Measurements from ENCODE around the gene FOXP1.

The FOXP1 gene

DNA sequence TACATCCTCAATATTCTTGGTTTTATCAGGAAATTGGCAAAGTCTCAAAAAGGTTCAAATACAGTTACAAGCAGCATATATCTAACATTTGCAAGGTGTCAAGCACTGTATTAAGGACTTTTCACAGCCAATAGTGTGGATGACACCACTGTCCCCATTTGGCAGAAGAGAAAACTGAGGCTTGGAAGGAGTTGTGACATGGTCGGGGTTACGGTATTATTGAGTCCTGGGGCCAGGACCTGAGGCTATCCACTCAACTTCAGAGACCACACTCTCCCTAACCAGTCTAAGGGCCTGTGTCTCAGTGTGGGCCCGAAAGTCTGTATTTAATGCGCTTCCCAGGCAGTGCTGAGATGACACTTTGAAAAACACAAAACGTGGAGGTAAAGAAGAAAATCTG is 99.1 kb downstream of the FOXP1 start:
- DNase-seq (ENCODE audit: low read depth) = no peak

DNA sequence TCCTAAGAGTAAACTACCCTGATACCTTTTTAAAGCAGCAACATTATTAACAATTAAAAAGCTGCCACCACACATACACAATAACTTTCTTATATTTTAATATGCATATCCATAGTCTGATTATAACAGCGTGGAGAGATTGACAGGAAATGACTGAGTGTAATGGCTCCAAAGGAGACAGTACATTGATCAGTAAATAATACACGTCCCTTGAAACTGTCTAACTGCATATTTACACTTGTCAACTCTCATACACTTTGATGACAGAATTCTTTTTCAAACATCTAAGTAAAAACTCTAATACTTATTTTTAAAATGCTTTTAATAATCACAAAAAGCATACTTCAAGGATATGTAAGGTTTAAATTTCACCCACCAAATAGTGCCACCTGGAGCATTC is 99.5 kb downstream of the FOXP1 start:
- no peak for DNase-seq (ENCODE audit: low read depth)

DNA sequence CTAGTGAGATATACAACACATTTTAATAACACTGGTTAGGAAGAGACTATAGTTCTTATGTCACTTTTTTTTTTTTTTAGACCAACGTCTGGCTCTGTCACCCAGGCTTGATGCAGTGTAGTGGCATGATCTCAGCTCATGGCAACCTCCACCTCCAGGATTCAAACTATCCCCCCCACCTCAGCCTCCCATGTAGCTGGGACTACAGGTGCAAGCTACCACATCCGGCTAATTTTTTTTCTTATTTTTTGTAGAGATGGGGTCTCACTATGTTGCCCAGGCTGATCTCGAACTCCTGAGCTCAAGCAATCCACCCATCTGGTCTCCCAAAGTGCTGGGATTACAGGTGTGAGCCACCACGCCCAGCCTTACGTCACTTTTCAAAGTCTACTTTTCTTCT is 100.8 kb downstream of the FOXP1 start:
- no peak for DNase-seq (ENCODE audit: low read depth)

DNA sequence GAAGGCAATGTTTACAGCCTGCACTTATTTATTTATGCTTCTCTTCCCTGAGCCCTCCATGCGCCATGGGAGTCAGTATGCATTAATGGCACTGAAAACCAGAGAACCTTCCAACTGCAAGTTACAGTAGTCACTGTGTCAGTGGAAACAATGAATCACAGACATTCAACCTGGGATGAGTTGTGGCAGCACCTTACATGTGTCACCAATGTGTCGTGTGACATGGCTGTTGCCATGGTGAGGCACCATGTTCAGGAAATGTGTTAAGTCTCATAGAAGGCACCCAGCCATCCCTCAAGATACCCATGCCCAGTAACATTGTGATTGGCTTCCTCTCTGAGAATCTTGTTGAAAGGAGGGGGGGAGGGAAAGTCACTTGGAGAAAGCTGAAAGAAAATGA is 105.0 kb downstream of the FOXP1 start:
- peak; percentile 45 for DNase-seq (ENCODE audit: low read depth)

DNA sequence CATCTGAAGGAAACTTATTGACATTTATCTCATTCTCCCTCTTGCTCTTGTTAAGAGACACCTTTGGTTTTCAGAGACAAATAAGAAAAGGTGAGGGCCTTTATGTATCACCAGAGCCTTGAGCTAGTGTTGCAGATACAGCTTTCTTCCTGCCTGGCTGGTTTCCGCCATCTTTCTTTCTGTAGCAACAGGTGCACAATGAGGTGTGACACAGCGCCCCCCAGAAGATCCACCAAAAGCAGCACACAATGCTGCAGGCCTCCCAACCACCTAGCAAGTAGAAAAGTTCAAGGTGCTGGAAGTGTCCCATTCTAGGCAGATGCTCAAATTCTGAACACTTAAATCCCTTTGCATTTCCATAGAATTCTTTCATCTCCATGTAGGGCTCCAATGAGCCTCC is 106.6 kb downstream of the FOXP1 start:
- DNase-seq (ENCODE audit: low read depth) = no peak

DNA sequence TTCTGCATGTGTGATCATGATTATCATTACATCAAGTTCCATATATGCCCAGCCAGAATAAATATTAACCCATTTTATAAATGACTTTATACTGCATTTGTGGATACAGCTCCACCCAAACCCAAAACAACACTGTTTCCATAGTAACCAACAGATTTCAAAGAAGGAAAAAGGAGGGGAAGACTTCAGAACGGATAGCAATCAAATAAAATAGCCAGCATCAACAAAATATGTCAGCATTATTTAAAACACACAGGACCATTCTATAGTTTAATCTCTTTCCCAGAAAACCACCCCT is 114.4 kb downstream of the FOXP1 start:
- DNase-seq (ENCODE audit: low read depth) = no peak

DNA sequence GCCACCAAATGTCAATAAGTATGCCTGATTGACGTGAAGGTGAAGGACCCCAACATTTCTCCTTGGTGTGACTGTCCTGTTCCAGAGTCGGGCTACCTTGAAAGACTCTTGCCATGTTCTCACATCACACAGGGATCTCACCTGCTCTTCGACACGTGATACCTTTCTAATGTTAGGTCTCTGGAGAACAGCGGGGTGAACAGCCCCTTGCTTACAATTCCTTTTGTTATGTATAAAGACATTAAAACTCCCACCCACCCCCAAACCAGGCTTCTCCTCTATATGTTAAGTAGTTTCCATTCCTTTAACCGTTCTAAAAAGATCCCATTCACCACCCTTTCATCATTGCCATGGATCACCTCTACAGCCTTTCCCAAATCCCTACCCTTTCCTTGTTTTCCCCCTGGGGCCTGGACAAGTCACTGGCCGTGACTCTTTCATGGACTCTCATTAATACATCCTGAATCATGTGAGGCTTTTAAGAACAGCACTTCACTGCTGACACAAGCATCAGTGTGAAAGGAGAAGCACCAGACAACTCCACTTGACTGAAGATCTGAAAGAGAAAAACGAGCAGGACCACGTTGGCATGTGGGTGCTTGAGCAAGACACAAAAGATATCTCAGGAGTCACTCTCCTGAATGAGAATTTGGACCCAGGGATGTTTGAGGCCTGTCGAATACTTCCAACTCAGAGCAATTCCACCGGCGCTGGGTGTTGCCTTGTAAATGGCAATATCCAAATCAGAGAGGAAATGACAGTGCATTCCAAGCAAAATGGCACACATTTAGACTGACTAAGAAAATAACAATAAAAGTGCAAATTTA is 115.0 kb downstream of the FOXP1 start:
- no peak for DNase-seq (ENCODE audit: low read depth)

DNA sequence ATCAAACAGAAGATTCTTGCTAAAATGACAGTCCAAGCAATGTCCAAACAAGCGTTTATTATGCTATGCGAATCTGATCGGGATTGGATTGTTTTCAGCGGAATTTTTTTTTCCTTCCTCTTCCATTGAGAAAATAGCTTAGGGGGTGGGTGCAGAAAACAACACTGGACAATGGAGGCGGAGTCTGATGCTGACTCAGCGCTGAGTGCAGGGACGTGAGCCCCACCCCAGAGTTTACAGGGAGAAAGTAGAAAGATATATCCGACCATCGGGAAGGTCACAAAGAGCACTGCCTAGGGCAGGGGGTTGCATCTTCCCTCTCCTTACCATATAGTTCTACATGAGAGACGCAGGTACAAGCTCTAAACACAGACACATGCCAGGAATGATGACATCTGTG is 117.0 kb downstream of the FOXP1 start:
- no peak for DNase-seq (ENCODE audit: low read depth)

DNA sequence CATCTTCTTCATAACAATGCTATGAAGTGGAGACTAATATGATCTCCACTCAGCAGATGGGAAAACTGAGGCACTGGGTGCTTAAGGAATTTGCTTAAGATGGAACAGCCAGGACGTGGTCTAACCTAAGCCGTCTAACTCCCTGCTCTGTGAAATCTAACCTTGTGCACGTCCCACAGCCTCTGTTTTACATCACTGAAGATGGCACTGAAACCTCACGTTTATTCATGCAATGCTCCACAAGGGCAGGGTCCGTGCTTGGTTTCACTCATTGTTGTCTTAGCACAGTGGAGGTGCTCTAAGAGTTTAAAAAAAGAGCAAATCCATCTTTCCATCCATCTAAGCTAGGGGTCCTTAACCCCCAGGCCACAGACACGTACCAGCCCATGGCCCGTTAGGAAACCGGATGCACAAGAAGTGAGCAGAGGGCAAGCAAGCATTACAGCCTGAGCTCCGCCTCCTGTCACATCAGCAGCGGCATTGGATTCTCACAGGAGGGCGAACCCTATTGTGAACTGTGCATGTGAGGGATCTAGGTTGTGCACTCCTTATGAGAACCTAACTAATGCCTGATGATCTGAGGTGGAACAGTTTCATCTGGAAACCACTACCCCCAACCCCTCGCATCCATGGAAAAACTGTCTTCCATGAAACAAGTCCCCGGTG is 118.0 kb downstream of the FOXP1 start:
- no peak for DNase-seq (ENCODE audit: low read depth)

DNA sequence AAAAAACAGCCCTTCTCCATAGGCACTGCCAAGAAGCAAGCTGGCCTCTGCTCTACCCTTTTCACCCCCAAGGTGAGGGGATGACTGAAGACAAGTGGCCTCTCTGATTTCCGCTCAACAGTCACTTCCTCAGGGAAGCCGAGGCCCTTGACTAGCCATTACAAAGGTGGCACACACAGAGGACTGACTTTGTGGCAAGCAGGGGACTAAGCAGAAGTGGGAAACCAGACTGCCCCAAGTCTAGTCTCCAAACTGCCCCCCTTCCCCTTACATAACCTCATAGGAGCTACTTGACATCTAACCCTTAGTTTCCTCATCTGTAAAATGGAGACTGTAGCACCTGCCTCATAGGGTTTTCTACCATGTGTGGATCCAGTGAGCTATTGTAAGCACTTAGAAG is 118.9 kb downstream of the FOXP1 start:
- no peak for DNase-seq (ENCODE audit: low read depth)

DNA sequence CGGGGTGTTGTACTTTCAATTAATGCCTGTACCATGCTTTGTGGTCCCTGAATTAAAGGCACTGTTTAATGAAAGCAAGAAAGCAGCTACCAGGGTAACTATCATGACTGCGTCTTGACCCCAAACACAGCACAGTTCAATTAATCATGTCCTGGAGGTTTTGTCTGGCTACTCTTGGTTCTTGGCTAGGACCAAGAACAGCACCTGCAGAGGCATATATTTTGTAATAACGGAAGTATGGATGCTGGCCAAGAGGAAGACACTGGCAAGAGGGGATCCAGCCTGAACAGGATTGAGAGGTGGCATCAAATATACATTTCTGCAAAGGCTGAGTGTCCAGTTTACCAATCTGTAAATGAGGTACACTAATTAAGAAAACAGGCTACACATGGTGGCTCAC is 119.9 kb downstream of the FOXP1 start:
- DNase-seq (ENCODE audit: low read depth) = no peak

DNA sequence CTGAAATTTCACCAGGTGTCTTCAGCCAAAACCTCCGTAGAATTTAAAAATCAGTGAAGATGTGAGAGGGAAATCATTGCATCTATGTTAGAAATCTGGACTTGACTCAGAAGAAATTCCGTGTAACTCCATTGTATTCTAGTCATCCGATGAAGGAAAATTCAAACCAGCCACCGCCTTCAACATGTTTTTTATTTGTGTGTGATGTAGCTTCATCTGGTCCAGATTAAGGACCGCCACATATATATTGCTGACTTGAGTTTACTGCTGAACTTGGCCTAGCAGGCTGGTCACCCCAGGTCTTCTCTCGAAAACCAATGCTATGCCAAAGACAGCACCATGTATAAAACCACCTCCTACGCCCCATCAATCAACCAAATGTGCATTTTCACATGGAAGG is 120.9 kb downstream of the FOXP1 start:
- DNase-seq (ENCODE audit: low read depth) = no peak

DNA sequence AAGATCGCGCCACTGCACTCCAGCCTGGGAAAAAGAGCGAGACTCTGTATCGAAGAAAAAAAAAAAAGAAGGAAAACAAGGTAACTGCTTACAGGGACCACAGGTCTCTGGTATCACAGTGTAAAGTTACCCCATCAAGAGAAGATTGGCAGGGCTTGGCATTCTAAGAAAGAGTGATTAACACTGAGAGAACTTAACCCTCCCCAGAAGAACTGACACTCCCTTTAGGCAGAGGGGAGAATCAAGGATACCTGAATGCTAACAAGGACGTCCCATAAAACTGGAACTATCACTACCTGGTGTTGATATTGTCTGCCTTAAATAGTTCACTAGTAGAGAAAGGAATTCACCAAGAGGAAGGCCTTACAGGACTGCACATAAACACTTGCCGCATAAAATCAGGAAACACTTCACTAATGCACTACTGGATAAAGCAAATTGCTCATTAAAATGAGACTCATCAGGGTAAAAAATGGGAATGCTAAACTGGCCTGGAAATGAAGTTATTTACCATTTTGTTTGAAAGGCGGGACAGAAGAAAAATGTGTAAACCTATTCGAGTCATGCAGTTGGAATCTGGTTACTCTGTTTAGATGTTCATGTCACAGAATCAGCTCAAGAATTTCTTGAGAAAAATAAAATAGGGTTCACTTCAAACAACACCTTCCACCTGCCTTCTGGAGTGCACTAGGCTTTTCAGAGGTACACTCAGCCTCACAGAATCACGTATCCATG is 121.6 kb downstream of the FOXP1 start:
- DNase-seq (ENCODE audit: low read depth) = no peak

DNA sequence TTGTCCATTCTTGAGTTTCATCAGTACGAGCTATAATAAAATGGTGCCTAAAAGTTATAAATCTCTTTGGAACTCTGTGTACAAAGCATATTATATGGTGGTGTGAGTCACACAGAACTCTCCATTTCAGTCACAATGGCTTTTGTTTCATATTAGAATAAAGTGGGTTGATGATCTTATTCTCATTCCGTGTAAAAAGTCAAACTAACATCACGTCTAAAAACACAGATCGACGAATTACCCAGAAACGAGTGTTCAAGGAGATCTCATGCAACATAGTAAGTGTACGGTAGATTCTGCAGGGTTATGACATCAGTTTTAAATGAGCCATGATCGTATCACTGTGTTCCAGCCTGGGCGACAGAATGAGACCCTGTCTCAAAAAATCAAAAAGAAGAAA is 122.4 kb downstream of the FOXP1 start:
- DNase-seq (ENCODE audit: low read depth) = no peak

DNA sequence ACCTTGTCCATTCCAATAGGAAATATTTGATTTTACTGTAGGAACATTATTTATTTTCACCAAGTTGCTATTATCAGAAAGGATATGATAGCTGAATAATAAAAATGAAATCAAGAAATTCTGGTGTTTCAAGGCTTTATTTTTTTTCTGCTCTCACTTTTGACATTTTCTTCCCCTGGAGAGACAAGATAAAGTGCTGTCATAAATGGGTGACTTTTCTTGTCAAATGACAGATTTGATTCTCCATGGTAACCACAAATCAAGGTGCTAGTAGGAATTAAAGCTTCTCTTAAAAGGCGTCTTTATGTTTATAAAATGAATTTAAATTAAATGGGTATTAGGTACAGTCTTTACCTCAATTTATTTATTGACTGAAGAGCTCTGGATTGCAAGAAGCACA is 124.6 kb downstream of the FOXP1 start:
- no peak for DNase-seq (ENCODE audit: low read depth)

DNA sequence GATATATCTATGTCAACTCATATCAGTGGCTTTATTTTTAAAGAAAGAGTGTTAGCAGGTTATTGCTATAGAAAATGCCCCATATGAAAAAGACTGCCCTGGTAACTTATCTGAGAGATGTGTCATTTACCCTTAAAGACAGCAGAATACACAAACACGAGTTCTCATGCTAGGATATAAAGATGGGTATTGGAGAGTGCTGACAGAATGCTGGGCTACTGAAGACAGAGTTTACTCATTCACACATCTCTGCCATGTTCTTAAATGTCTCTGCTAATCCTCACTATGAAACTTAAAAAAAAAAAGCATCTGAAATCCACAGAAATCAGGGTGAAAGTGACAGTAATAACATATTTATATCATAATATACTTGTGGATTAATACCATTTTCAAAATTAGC is 126.7 kb downstream of the FOXP1 start:
- DNase-seq (ENCODE audit: low read depth) = no peak

DNA sequence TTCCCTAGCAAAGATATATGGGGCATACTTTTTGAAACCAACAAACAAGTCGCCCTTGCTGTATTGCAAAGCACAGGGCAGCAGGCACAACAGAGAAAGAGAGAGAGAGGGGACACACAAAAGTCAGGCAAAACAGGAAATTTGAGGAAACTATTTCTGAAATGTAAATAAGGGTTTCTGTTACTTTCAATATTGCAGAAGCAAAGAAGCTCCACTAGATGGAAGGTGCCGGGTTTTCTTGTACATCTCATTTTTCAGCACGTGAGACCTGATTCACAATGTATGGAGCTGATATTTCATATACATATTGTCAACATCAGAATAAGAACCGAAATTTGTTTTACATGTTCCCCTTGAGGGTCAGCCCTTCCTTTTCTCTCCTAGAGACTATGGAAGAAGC is 127.4 kb downstream of the FOXP1 start:
- no peak for DNase-seq (ENCODE audit: low read depth)

DNA sequence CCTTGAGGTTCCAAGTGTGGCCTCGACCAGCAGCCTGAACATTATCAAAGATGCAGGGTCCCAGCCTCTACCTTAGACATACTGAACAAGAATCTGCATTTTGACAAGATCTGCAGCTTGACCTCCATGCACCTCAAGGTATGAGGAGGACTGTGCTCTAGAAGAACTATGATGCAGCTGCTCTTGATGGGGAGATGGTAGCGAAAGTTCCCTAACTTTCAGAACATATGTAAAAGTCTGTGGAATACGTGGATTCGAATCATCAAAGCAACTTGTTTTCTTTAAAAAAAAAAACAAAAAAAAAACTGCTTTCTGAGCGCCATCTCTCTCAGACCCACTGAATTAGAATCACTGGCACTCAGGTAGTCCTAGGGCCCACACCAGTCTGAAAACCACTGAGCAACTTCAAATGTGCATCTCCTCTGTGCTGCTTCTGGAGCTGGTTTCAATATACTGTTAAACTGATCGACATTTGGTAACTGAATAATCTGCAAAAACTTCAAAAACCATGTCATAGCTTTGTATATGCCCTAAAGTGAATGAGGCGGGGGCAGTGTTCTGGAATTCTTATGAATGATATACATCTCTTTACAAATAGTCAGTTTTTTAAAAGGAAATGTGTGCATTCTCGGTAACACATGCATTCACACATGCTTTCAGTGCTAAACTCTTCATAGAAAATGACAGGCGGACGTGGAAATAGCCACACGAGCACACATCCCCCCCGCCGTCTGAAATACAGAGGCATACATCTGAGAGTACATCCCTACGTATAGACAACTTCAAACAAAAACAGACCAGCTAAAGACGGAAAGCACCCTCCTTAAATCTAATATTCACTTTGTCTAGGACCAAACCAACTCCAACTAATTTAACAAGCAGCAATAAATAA is 128.8 kb downstream of the FOXP1 start:
- no peak for DNase-seq (ENCODE audit: low read depth)

DNA sequence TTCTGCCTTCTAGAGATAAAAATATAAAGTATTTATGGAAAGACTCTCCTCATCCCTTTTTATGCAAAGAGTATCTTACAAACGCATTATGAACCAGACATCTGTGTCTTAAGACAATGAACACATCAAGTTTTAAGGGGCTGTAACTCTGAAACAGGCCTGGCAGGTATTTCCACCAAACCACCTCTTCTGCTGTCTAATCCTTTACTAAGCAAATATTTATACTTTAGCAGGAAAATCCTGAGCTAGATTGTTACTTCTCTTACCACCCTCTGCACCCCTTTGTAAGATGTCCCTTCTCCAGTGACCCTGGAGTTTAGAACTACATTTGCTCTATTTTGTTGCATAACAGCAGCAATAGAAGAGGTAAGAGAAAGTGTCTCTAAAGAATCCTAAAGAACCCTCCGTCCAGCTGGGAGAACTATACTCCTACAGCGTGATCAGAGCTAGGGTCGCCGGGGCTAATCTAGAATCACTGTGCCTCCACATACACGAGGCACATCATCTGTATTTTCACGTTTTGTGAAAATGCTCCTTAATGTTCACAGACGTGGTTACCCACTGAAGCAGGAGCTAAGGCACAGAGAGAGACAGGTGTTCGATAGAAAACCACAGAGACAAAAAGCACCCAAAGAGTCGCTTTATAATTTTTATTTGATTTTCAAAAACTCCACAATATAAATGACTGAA is 129.6 kb downstream of the FOXP1 start:
- no peak for DNase-seq (ENCODE audit: low read depth)

DNA sequence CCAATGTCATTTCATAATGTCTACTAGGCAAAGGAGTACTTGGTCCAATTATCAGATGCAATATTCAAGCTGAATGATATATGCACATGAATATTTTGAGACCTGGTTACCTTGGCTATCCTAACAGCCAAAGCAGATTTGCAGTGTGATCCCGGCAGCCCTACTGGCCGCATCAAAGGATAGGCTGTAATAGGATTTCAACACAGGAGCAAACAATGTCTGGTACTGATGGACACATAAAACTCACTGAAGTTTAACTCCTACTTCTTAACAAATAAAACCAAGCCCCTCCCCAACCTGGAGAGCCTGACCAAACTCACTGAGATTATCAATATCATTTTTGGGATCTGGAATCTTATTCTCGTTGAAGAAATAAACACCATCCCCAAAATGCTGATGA is 130.2 kb downstream of the FOXP1 start:
- DNase-seq (ENCODE audit: low read depth) = no peak

DNA sequence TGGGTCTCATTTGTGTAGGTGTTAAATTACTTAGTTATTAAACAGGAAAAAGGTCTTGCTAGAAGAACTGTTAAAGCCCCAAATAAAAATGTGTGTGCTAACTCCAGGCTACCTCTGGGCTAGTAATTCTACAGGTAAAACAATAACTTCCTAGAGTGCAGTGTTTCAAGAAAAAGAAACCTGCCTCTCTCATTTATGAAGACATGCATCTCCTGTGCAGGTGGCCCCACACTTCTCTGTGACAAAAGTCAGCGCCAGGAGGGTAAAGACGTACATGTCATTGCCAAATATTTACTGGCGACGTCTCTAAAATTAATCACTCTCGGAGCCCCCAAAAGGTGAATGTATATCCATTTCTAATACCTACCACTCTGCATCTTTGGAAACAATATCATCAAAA is 131.7 kb downstream of the FOXP1 start:
- no peak for DNase-seq (ENCODE audit: low read depth)

DNA sequence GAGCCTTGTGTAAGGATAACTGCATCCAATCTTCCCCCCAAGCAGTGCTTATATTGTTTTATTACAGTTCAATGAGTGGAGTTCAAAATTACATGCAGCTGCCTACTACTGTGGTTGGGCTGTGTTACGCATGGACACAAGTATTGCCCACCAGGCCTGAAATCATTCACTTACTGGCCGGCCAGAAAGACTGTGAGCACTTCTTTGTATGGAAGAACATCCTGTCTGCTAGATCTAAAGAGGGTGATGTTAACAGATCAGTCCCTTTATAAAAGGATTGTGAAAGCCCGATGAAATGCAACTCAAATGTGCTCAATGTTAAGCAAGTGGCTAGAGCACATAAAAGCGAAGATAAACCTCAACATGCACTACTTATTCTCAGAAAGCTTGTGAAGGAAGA is 132.5 kb downstream of the FOXP1 start:
- no peak for DNase-seq (ENCODE audit: low read depth)
